OCI-LY1 (cell line): Measurements from ENCODE around the gene MVB12B.

Experiments
- H2AFZ ChIP-seq: fragments of 200-600 bp; sonication (generic), shearing (Covaris generic); 2 replicates; pipeline ENCODE4 v1.6.0; 2014; ENCODE audit warnings: antibody characterized with exemption, mild to moderate bottlenecking, low read length
- H3F3A ChIP-seq: fragments of 200-600 bp; sonication (generic), shearing (Covaris generic); 2 replicates; pipeline ENCODE4 v1.6.0; 2014; ENCODE audit warnings: mild to moderate bottlenecking, antibody characterized with exemption, low read length, moderate library complexity; ENCODE audit not compliant: insufficient read depth
- H3K27ac ChIP-seq: fragments of 200-600 bp; sonication (generic); 2 replicates; pipeline ENCODE4 v1.5.1; 2014; ENCODE audit warnings: low read length, mixed run types, mild to moderate bottlenecking, low read depth; ENCODE audit not compliant: poor library complexity, severe bottlenecking
- H3K27me3 ChIP-seq: fragments of 200-600 bp; sonication (generic); 2 replicates; pipeline ENCODE4 v1.6.0; 2014; ENCODE audit warnings: antibody characterized with exemption, mild to moderate bottlenecking, low read length, moderate library complexity; ENCODE audit not compliant: insufficient read depth
- H3K36me3 ChIP-seq: fragments of 200-600 bp; sonication (generic); 2 replicates; pipeline ENCODE4 v1.6.1; 2014; ENCODE audit warnings: mild to moderate bottlenecking, antibody characterized with exemption, low read length, moderate library complexity, mixed read lengths; ENCODE audit not compliant: insufficient read depth
- H3K4me1 ChIP-seq: fragments of 200-600 bp; sonication (generic); 2 replicates; pipeline ENCODE4 v1.5.1; 2014; ENCODE audit warnings: mild to moderate bottlenecking, low read length, moderate library complexity; ENCODE audit not compliant: insufficient read depth, severe bottlenecking
- H3K4me2 ChIP-seq: fragments of 200-600 bp; sonication (generic), shearing (Covaris generic); 2 replicates; pipeline ENCODE4 v1.6.1; 2014; ENCODE audit warnings: low read length
- H3K4me3 ChIP-seq: fragments of 200-600 bp; sonication (generic); 2 replicates; pipeline ENCODE4 v1.5.1; 2014; ENCODE audit warnings: low read length, low read depth, mild to moderate bottlenecking, mixed read lengths; ENCODE audit not compliant: poor library complexity, severe bottlenecking
- H3K79me2 ChIP-seq: fragments of 200-600 bp; shearing (Covaris generic); 2 replicates; pipeline ENCODE4 v1.6.1; 2016; ENCODE audit warnings: mixed run types, low read length, mixed read lengths; ENCODE audit not compliant: insufficient read depth
- H3K9ac ChIP-seq: fragments of 200-600 bp; sonication (generic), shearing (Covaris generic); 2 replicates; pipeline ENCODE4 v1.6.1; 2014; ENCODE audit warnings: mild to moderate bottlenecking, low read length, mixed read lengths
- H3K9me2 ChIP-seq: fragments of 200-600 bp; sonication (generic), shearing (Covaris generic); 2 replicates; pipeline ENCODE4 v1.6.1; 2014; ENCODE audit warnings: low read depth, mild to moderate bottlenecking, low read length, mixed read lengths
- H3K9me3 ChIP-seq: fragments of 200-600 bp; shearing (Covaris generic); 2 replicates; pipeline ENCODE4 v1.6.1; 2014; ENCODE audit warnings: low read length, mixed read lengths
- H4K20me1 ChIP-seq: fragments of 200-600 bp; sonication (generic), shearing (Covaris generic); 2 replicates; pipeline ENCODE4 v1.6.0; 2016; ENCODE audit warnings: mild to moderate bottlenecking, low read length; ENCODE audit not compliant: insufficient read depth
- CTCF ChIP-seq: fragments of 200-600 bp; sonication (generic), shearing (Covaris generic); IDR thresholded peaks from 2 replicates; pipeline ENCODE4 v1.5.1; 2017; ENCODE audit warnings: mild to moderate bottlenecking, antibody characterized with exemption, low read length, moderate library complexity, mixed read lengths
- EZH2 ChIP-seq: fragments of 200-600 bp; sonication (generic), shearing (Covaris generic); IDR thresholded peaks from 2 replicates; pipeline ENCODE4 v1.8.0; 2017; ENCODE audit warnings: borderline replicate concordance, mixed run types, mild to moderate bottlenecking, antibody characterized with exemption, low read length, moderate library complexity, mixed read lengths

Gene MVB12B

GRCh38 chr9:126374366-126374781 is 47.7 kb downstream of the MVB12B start:
- no peaks in the 10 kb centered on the region for H3K9me2 ChIP-seq
- no peak overlapping the region for H2AFZ ChIP-seq
- TF ChIP-seq EZH2 (no peak), CTCF (no peak)
- no peaks in the 10 kb centered on the region for H3F3A ChIP-seq
- no peaks in the 10 kb centered on the region for H3K79me2 ChIP-seq
- no peak overlapping the region for H3K4me3 ChIP-seq
- no peaks in the 10 kb centered on the region for H3K4me1 ChIP-seq
- no peaks in the 10 kb centered on the region for H3K27me3 ChIP-seq
- no peaks in the 10 kb centered on the region for H3K36me3 ChIP-seq
- H4K20me1 ChIP-seq: no peaks in the 10 kb centered on the region
- no peak overlapping the region for H3K9ac ChIP-seq
- no peaks in the 10 kb centered on the region for H3K9me3 ChIP-seq
- H3K27ac ChIP-seq: no peak overlapping the region
- H3K4me2 ChIP-seq: no peak overlapping the region

- H3K4me3 ChIP-seq: no peak overlapping the region
- no peaks in the 10 kb centered on the region for H3K27me3 ChIP-seq
- no peaks in the 10 kb centered on the region for H3K9me3 ChIP-seq
- no peak overlapping the region for H2AFZ ChIP-seq
- H3K27ac ChIP-seq: no peak overlapping the region
- no peaks in the 10 kb centered on the region for H4K20me1 ChIP-seq
- no peaks in the 10 kb centered on the region for H3F3A ChIP-seq
- H3K9ac ChIP-seq: no peak overlapping the region
- no peaks in the 10 kb centered on the region for H3K9me2 ChIP-seq
- no peak for TF ChIP-seq EZH2
- no peak for TF ChIP-seq CTCF
- no peaks in the 10 kb centered on the region for H3K4me1 ChIP-seq
- H3K79me2 ChIP-seq: no peaks in the 10 kb centered on the region
- H3K4me2 ChIP-seq: no peak overlapping the region
- no peaks in the 10 kb centered on the region for H3K36me3 ChIP-seq
Observed at GRCh38 chr9:126375386-126375785, 48.8 kb downstream of the MVB12B start.

GRCh38 chr9:126376311-126377175 is 49.9 kb downstream of the MVB12B start:
- TF ChIP-seq EZH2: no peak
- no peak for TF ChIP-seq CTCF
- no peaks in the 10 kb centered on the region for H4K20me1 ChIP-seq
- no peaks in the 10 kb centered on the region for H3F3A ChIP-seq
- no peak overlapping the region for H3K27ac ChIP-seq
- no peaks in the 10 kb centered on the region for H3K79me2 ChIP-seq
- no peaks in the 10 kb centered on the region for H3K36me3 ChIP-seq
- no peak overlapping the region for H3K4me3 ChIP-seq
- H3K27me3 ChIP-seq: no peaks in the 10 kb centered on the region
- H3K4me2 ChIP-seq: no peak overlapping the region
- H3K4me1 ChIP-seq: no peaks in the 10 kb centered on the region
- H3K9me3 ChIP-seq: no peaks in the 10 kb centered on the region
- no peak overlapping the region for H3K9ac ChIP-seq
- H3K9me2 ChIP-seq: no peaks in the 10 kb centered on the region
- H2AFZ ChIP-seq: no peak overlapping the region
